WTC11 (cell line): Measurements from ENCODE around the gene GJA4. TPM values are rescaled to one million over a fixed set of nuclear protein-coding genes. Genes with fewer than 3 reads are reported as not detected.

ENCODE experiments used
- ATAC-seq: fragments of 200-7000 bp; cut with Tn5 transposase; 2 replicates; pipeline ENCODE4 v1.10.0; 2021; ENCODE audit warnings: mild to moderate bottlenecking, moderate library complexity
- CTCF ChIA-PET: fragments of 300-600 bp; sonication (Branson Sonifier 250); formaldehyde crosslinking; loops from one replicate; lab custom pipeline; 2021; ENCODE audit warnings: antibody characterized with exemption; lab: Charles Lee
- POLR2A ChIA-PET: fragments of 350-600 bp; sonication (Branson Sonifier 250); formaldehyde crosslinking; loops from one replicate; lab custom pipeline; 2021; ENCODE audit warnings: antibody characterized with exemption; lab: Charles Lee
- DNase-seq: peaks from one replicate; pipeline ENCODE4 v3.0.0; 2021; ENCODE audit warnings: low spot score
- H3K27ac Mint-ChIP-seq: 2 replicates; pipeline ENCODE4 v1.8.0; 2021; ENCODE audit warnings: mixed read lengths
- H3K27me3 Mint-ChIP-seq: 2 replicates; pipeline ENCODE4 v1.8.0; 2021; ENCODE audit warnings: low read depth, mild to moderate bottlenecking, moderate library complexity, mixed read lengths
- H3K36me3 Mint-ChIP-seq: 2 replicates; pipeline ENCODE4 v1.8.0; 2021; ENCODE audit warnings: mixed read lengths
- H3K4me1 Mint-ChIP-seq: 2 replicates; pipeline ENCODE4 v1.8.0; 2022; ENCODE audit warnings: mixed read lengths
- H3K4me3 Mint-ChIP-seq: 2 replicates; pipeline ENCODE4 v1.8.0; 2021; ENCODE audit warnings: mild to moderate bottlenecking, moderate library complexity, mixed read lengths
- H3K9me3 Mint-ChIP-seq: 2 replicates; pipeline ENCODE4 v1.8.0; 2021; ENCODE audit warnings: mixed read lengths
- CBFB ChIP-seq: sonication (generic); formaldehyde crosslinking; IDR thresholded peaks from 2 replicates; pipeline ENCODE4 v1.8.1; 2022; ENCODE audit warnings: mild to moderate bottlenecking, low read depth, missing genetic modification reagents
- ELF4 ChIP-seq: sonication (generic); formaldehyde crosslinking; IDR thresholded peaks from 2 replicates; pipeline ENCODE4 v1.8.1; 2022; ENCODE audit warnings: low read depth, mild to moderate bottlenecking, moderate library complexity, missing genetic modification reagents
- EMX1 ChIP-seq: fragments of 250-450 bp; sonication (Bioruptor Pico); IDR thresholded peaks from 2 replicates; pipeline ENCODE4 v1.8.0; 2021; ENCODE audit warnings: mild to moderate bottlenecking
- GABPB1 ChIP-seq: sonication (generic); formaldehyde crosslinking; IDR thresholded peaks from 2 replicates; pipeline ENCODE4 v1.8.1; 2023; ENCODE audit warnings: mild to moderate bottlenecking, missing genetic modification reagents
- GTF2I ChIP-seq: fragments of 250-450 bp; sonication (Bioruptor Pico); conservative IDR thresholded peaks from 2 replicates; pipeline ENCODE4 v1.4.0; 2021; ENCODE audit warnings: mild to moderate bottlenecking
- IRF2 ChIP-seq: sonication (generic); formaldehyde crosslinking; IDR thresholded peaks from 2 replicates; pipeline ENCODE4 v1.8.0; 2022; ENCODE audit warnings: low read depth, missing genetic modification reagents, borderline replicate concordance
- JAZF1 ChIP-seq: fragments of 250-450 bp; sonication (Bioruptor Pico); IDR thresholded peaks from 2 replicates; pipeline ENCODE4 v1.9.0; 2021; ENCODE audit warnings: moderate library complexity, mild to moderate bottlenecking, inconsistent platforms
- MXD4 ChIP-seq: fragments of 250-450 bp; sonication (Bioruptor Pico); IDR thresholded peaks from 2 replicates; pipeline ENCODE4 v1.8.0; 2021; ENCODE audit warnings: mild to moderate bottlenecking, moderate library complexity, borderline replicate concordance
- MYBL2 ChIP-seq: sonication (generic); formaldehyde crosslinking; IDR thresholded peaks from 2 replicates; pipeline ENCODE4 v1.8.1; 2023; ENCODE audit warnings: mild to moderate bottlenecking, moderate library complexity, missing genetic modification reagents
- NR1H2 ChIP-seq: sonication (generic); formaldehyde crosslinking; IDR thresholded peaks from 2 replicates; pipeline ENCODE4 v1.9.0; 2021; ENCODE audit warnings: mild to moderate bottlenecking, moderate library complexity, missing genetic modification reagents
- TEAD4 ChIP-seq: sonication (generic); formaldehyde crosslinking; IDR thresholded peaks from 2 replicates; pipeline ENCODE4 v1.8.0; 2022; ENCODE audit warnings: mild to moderate bottlenecking, missing genetic modification reagents
- ZNF263 ChIP-seq: sonication (generic); formaldehyde crosslinking; IDR thresholded peaks from 2 replicates; pipeline ENCODE4 v1.8.1; 2022; ENCODE audit warnings: low read depth, mild to moderate bottlenecking, moderate library complexity, missing genetic modification reagents
- ZNF416 ChIP-seq: fragments of 250-450 bp; sonication (Bioruptor Pico); IDR thresholded peaks from 2 replicates; pipeline ENCODE4 v1.9.0; 2021; ENCODE audit warnings: mild to moderate bottlenecking, inconsistent platforms
- total RNA-seq: library from RNA; stranded (reverse); gene quantifications from 3 replicates; pipeline ENCODE4 v1.2.3, GENCODE V29; 2021
- TF ChIP-seq, protein P1 (sequence below): sonication (generic); formaldehyde crosslinking; IDR thresholded peaks from 2 replicates; pipeline ENCODE4 v1.8.0; 2022; ENCODE audit warnings: missing genetic modification reagents
- TF ChIP-seq, protein P2 (sequence below): sonication (generic); formaldehyde crosslinking; IDR thresholded peaks from 2 replicates; pipeline ENCODE4 v1.8.1; 2022; ENCODE audit warnings: low read depth, missing genetic modification reagents, borderline replicate concordance
- TF ChIP-seq, protein P3 (sequence below): sonication (generic); formaldehyde crosslinking; IDR thresholded peaks from 2 replicates; pipeline ENCODE4 v1.8.1; 2023; ENCODE audit warnings: mild to moderate bottlenecking, moderate library complexity, missing genetic modification reagents
- TF ChIP-seq, protein P4 (sequence below): sonication (generic); formaldehyde crosslinking; IDR thresholded peaks from 2 replicates; pipeline ENCODE4 v1.8.1; 2022; ENCODE audit warnings: mild to moderate bottlenecking, missing genetic modification reagents, moderate library complexity, borderline replicate concordance
- TF ChIP-seq, protein P5 (sequence below): sonication (generic); formaldehyde crosslinking; IDR thresholded peaks from 2 replicates; pipeline ENCODE4 v1.8.1; 2023; ENCODE audit warnings: mild to moderate bottlenecking, missing genetic modification reagents, borderline replicate concordance
- TF ChIP-seq, protein P6 (sequence below): sonication (generic); formaldehyde crosslinking; IDR thresholded peaks from 2 replicates; pipeline ENCODE4 v1.8.0; 2022; ENCODE audit warnings: mild to moderate bottlenecking, missing genetic modification reagents
- TF ChIP-seq, protein P7 (sequence below): fragments of 250-450 bp; sonication (Bioruptor Pico); IDR thresholded peaks from 2 replicates; pipeline ENCODE4 v1.9.0; 2021; ENCODE audit warnings: moderate library complexity, mild to moderate bottlenecking, inconsistent platforms, borderline replicate concordance

The GJA4 gene
- total RNA-seq, 1 experiment from 2014 or later = 1.0 TPM

DNA sequence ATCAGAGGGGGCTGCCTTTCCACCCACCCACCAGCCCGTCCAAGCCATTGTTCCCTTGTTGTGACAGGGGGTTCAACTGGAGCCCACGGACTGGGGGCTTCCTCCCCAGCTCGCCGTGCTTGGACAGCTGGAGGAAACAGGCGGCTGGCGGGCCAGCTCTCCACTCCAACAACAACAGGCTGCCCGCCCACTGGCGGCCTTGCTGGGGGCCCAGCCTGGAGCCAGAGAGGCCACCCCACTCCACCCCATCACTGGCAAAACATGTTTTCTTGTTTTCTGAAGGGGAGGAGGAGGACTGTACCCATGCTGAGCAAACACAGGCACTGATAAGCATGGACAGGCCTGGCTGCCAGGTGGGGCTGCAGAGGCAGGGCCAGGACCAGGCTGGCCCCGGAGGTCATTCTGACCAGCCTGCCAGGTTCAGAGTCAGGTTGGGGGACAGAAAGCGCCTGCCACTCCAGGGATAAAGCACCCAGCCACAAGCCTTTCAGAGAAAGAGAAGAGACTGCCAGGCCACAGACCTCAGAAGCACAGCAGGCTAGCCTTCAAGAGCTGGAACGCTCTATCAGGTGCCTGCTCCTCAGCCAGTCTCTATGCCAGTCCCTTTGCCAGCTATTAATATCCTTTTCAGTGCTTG, 32.8 kb downstream of the GJA4 start:
- ChIA-PET CTCF (interaction anchor here (1.8 to 3.4 kb wide), 2 partner anchors 27 to 34 kb away, joined by 7 to 14 read pairs; partner anchors contain the start of gene SMIM12), POLR2A (no interaction called here)
- H3K4me3 Mint-ChIP-seq = no peak overlapping the region
- H3K4me1 Mint-ChIP-seq = no peaks in the 10 kb centered on the region
- no peak for ATAC-seq
- no peak for DNase-seq
- no peaks in the 10 kb centered on the region; the same call in 1 of the 2 replicates for H3K27me3 Mint-ChIP-seq
- no peak overlapping the region for H3K27ac Mint-ChIP-seq
- TF ChIP-seq GABPB1 (CRISPR knock-in tag) = 0 out of 2 replicates have a peak, but pooled peaks have one; percentile 47
- TF ChIP-seq, protein P1, sequence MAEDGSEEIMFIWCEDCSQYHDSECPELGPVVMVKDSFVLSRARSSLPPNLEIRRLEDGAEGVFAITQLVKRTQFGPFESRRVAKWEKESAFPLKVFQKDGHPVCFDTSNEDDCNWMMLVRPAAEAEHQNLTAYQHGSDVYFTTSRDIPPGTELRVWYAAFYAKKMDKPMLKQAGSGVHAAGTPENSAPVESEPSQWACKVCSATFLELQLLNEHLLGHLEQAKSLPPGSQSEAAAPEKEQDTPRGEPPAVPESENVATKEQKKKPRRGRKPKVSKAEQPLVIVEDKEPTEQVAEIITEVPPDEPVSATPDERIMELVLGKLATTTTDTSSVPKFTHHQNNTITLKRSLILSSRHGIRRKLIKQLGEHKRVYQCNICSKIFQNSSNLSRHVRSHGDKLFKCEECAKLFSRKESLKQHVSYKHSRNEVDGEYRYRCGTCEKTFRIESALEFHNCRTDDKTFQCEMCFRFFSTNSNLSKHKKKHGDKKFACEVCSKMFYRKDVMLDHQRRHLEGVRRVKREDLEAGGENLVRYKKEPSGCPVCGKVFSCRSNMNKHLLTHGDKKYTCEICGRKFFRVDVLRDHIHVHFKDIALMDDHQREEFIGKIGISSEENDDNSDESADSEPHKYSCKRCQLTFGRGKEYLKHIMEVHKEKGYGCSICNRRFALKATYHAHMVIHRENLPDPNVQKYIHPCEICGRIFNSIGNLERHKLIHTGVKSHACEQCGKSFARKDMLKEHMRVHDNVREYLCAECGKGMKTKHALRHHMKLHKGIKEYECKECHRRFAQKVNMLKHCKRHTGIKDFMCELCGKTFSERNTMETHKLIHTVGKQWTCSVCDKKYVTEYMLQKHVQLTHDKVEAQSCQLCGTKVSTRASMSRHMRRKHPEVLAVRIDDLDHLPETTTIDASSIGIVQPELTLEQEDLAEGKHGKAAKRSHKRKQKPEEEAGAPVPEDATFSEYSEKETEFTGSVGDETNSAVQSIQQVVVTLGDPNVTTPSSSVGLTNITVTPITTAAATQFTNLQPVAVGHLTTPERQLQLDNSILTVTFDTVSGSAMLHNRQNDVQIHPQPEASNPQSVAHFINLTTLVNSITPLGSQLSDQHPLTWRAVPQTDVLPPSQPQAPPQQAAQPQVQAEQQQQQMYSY (CRISPR knock-in tag) = no peak
- no peaks in the 10 kb centered on the region for H3K9me3 Mint-ChIP-seq
- H3K36me3 Mint-ChIP-seq = no peaks in the 10 kb centered on the region

DNA sequence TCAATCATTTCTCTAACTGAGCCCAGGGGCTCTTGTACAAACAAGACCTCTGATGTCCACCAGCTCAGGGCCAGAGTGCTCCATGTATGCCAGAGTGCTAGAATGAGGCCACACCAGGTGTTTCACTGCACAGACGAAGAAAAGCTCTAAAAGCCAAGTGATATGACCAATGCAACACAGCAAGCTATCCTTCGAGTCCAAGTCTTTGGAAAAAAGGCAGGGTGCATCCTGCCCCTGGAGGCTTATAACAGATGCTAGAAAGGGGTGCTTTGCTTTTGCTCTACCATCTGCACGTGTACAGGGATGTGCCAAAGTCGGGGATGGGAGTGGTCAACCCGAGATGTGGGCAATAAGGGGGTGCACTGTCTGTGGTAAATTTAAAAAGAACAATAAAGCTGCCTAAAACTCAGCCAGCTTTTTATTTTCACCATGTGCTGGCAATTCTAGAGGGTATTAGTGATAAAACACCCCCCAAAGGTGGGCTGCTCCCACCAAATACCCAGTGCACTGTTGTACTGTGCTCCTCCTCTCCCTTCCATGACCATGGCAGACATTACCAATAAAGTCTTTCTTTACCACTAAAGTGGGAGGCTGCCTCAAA, 34.6 kb downstream of the GJA4 start:
- Mint-ChIP-seq H3K36me3 (no peaks in the 10 kb centered on the region), H3K4me1 (no peaks in the 10 kb centered on the region), H3K9me3 (no peaks in the 10 kb centered on the region)
- DNase-seq = no peak
- TF ChIP-seq IRF2 (CRISPR knock-in tag) (no peak), ZNF416 (CRISPR knock-in tag) (no peak), JAZF1 (CRISPR knock-in tag) (no peak), ZNF263 (CRISPR knock-in tag) (no peak), CBFB (CRISPR knock-in tag) (no peak), ELF4 (CRISPR knock-in tag) (no peak), GTF2I (CRISPR knock-in tag) (no peak), NR1H2 (CRISPR knock-in tag) (no peak), MYBL2 (no peak), GABPB1 (CRISPR knock-in tag) (no peak), EMX1 (no peak), TEAD4 (CRISPR knock-in tag) (no peak), MXD4 (CRISPR knock-in tag) (no peak)
- TF ChIP-seq, protein P2, sequence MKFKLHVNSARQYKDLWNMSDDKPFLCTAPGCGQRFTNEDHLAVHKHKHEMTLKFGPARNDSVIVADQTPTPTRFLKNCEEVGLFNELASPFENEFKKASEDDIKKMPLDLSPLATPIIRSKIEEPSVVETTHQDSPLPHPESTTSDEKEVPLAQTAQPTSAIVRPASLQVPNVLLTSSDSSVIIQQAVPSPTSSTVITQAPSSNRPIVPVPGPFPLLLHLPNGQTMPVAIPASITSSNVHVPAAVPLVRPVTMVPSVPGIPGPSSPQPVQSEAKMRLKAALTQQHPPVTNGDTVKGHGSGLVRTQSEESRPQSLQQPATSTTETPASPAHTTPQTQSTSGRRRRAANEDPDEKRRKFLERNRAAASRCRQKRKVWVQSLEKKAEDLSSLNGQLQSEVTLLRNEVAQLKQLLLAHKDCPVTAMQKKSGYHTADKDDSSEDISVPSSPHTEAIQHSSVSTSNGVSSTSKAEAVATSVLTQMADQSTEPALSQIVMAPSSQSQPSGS (CRISPR knock-in tag) = no peak
- TF ChIP-seq, protein P3, sequence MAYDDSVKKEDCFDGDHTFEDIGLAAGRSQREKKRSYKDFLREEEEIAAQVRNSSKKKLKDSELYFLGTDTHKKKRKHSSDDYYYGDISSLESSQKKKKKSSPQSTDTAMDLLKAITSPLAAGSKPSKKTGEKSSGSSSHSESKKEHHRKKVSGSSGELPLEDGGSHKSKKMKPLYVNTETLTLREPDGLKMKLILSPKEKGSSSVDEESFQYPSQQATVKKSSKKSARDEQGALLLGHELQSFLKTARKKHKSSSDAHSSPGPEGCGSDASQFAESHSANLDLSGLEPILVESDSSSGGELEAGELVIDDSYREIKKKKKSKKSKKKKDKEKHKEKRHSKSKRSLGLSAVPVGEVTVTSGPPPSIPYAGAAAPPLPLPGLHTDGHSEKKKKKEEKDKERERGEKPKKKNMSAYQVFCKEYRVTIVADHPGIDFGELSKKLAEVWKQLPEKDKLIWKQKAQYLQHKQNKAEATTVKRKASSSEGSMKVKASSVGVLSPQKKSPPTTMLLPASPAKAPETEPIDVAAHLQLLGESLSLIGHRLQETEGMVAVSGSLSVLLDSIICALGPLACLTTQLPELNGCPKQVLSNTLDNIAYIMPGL (CRISPR knock-in tag) = no peak
- TF ChIP-seq, protein P4, sequence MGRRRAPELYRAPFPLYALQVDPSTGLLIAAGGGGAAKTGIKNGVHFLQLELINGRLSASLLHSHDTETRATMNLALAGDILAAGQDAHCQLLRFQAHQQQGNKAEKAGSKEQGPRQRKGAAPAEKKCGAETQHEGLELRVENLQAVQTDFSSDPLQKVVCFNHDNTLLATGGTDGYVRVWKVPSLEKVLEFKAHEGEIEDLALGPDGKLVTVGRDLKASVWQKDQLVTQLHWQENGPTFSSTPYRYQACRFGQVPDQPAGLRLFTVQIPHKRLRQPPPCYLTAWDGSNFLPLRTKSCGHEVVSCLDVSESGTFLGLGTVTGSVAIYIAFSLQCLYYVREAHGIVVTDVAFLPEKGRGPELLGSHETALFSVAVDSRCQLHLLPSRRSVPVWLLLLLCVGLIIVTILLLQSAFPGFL = no peak
- TF ChIP-seq, protein P5, sequence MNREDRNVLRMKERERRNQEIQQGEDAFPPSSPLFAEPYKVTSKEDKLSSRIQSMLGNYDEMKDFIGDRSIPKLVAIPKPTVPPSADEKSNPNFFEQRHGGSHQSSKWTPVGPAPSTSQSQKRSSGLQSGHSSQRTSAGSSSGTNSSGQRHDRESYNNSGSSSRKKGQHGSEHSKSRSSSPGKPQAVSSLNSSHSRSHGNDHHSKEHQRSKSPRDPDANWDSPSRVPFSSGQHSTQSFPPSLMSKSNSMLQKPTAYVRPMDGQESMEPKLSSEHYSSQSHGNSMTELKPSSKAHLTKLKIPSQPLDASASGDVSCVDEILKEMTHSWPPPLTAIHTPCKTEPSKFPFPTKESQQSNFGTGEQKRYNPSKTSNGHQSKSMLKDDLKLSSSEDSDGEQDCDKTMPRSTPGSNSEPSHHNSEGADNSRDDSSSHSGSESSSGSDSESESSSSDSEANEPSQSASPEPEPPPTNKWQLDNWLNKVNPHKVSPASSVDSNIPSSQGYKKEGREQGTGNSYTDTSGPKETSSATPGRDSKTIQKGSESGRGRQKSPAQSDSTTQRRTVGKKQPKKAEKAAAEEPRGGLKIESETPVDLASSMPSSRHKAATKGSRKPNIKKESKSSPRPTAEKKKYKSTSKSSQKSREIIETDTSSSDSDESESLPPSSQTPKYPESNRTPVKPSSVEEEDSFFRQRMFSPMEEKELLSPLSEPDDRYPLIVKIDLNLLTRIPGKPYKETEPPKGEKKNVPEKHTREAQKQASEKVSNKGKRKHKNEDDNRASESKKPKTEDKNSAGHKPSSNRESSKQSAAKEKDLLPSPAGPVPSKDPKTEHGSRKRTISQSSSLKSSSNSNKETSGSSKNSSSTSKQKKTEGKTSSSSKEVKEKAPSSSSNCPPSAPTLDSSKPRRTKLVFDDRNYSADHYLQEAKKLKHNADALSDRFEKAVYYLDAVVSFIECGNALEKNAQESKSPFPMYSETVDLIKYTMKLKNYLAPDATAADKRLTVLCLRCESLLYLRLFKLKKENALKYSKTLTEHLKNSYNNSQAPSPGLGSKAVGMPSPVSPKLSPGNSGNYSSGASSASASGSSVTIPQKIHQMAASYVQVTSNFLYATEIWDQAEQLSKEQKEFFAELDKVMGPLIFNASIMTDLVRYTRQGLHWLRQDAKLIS (CRISPR knock-in tag) = no peak
- TF ChIP-seq, protein P6, sequence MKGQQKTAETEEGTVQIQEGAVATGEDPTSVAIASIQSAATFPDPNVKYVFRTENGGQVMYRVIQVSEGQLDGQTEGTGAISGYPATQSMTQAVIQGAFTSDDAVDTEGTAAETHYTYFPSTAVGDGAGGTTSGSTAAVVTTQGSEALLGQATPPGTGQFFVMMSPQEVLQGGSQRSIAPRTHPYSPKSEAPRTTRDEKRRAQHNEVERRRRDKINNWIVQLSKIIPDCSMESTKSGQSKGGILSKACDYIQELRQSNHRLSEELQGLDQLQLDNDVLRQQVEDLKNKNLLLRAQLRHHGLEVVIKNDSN (CRISPR knock-in tag) = no peak
- TF ChIP-seq, protein P7, sequence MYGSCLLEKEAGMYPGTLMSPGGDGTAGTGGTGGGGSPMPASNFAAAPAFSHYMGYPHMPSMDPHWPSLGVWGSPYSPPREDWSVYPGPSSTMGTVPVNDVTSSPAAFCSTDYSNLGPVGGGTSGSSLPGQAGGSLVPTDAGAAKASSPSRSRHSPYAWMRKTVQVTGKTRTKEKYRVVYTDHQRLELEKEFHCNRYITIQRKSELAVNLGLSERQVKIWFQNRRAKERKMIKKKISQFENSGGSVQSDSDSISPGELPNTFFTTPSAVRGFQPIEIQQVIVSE = no peak
- TF ChIP-seq, all 79 proteins: peak for 0
- Mint-ChIP-seq H3K27me3 (no peaks in the 10 kb centered on the region), H3K27ac (no peak overlapping the region), H3K4me3 (no peak overlapping the region)
- no peak for ATAC-seq
- CTCF ChIA-PET = interaction anchor here (0.6 to 2.1 kb wide), 4 partner anchors 25 to 60 kb away, joined by 3 to 8 read pairs (median 6); no protein-coding TSS in a partner anchor
- POLR2A ChIA-PET = no interaction called here
